MM.1S (cell line): ENCODE data around the gene LIN7B.

ENCODE experiments used
- EZH2 ChIP-seq: fragments of 300-600 bp; sonication (generic); optimal IDR thresholded peaks from 2 replicates; pipeline ENCODE3; 2017; ENCODE audit warnings: low read depth, mild to moderate bottlenecking, antibody characterized with exemption, low read length, mixed read lengths
- TF ChIP-seq, protein P1 (sequence below): fragments of 300-600 bp; sonication (generic); IDR thresholded peaks from 2 replicates; pipeline ENCODE4 v1.5.1; 2016; ENCODE audit warnings: antibody characterized with exemption, low read length, mixed read lengths

DNA sequence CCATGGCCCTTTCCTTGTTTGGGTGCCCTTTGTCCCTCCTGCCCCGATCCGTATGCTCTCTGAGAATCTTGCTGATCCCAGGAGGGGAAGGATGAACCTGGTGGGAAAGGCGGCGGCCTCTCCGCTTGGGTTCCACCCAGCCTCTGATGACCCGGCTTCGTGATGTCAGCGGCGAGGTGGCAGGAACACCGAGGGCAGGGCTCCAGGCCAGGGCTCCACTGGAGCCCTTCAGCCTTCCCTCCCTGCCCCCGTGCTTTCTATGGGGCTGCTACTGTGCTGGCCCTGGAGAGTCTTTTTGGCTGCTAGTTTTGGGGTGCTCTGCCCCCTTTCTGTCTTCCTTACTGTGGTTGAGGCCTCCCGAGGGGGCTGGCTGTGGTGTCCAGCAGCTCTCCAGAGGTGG lies 11.9 kb upstream of the LIN7B start:
- TF ChIP-seq, protein P1, sequence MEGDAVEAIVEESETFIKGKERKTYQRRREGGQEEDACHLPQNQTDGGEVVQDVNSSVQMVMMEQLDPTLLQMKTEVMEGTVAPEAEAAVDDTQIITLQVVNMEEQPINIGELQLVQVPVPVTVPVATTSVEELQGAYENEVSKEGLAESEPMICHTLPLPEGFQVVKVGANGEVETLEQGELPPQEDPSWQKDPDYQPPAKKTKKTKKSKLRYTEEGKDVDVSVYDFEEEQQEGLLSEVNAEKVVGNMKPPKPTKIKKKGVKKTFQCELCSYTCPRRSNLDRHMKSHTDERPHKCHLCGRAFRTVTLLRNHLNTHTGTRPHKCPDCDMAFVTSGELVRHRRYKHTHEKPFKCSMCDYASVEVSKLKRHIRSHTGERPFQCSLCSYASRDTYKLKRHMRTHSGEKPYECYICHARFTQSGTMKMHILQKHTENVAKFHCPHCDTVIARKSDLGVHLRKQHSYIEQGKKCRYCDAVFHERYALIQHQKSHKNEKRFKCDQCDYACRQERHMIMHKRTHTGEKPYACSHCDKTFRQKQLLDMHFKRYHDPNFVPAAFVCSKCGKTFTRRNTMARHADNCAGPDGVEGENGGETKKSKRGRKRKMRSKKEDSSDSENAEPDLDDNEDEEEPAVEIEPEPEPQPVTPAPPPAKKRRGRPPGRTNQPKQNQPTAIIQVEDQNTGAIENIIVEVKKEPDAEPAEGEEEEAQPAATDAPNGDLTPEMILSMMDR: no peak
- TF ChIP-seq EZH2: no peak
